Measurements from ENCODE around the gene FBXO30. TPM values are rescaled to one million over a fixed set of nuclear protein-coding genes. Genes with fewer than 3 reads are reported as not detected.
A peak's percentile ranks its signal among the peaks of the same experiment; 100 is the strongest.

The FBXO30 gene
- total and polyA plus RNA-seq, 9 of the 15 experiments (the other 6 are each of a cell fraction or from before 2014, with no cell fraction given) = 3.6 to 12.8 (median 7.1) TPM

DNA sequence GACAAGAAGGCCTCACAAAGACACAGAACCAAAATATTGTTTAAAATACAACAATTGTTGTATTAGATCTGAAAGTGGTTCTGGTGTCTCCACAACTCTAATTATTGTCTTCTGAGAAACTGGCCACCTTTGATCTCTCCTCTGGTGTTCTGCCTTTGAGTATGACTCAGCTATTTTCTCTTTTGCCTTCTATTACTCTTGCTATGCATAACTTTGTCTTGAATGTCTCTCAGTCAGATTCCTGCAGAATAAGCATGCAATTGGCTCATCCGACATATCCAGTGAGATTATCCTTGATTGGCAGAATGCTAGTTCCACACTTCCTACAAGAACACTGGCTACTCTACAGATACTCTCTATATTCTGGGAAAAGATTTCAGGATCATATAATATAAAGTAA, 65.0 kb downstream of the FBXO30 start (continued):
- TF ChIP-seq MCM5 (IDR thresholded peaks at IDR 0.05; ENCODE audit: low read depth) = no peak
- no peak for TF ChIP-seq PURB (CRISPR knock-in tag; IDR thresholded peaks at IDR 0.05; ENCODE audit: low read depth)
- TF ChIP-seq TBP (optimal IDR thresholded peaks at IDR 0.05; ENCODE audit: low read depth, low read length) = no peak
- TF ChIP-seq ARID1B (IDR thresholded peaks at IDR 0.05) = peak; percentile 78
- no peak for TF ChIP-seq BHLHE40 (IDR thresholded peaks at IDR 0.05; ENCODE audit: low read length)
- TF ChIP-seq, protein P1, sequence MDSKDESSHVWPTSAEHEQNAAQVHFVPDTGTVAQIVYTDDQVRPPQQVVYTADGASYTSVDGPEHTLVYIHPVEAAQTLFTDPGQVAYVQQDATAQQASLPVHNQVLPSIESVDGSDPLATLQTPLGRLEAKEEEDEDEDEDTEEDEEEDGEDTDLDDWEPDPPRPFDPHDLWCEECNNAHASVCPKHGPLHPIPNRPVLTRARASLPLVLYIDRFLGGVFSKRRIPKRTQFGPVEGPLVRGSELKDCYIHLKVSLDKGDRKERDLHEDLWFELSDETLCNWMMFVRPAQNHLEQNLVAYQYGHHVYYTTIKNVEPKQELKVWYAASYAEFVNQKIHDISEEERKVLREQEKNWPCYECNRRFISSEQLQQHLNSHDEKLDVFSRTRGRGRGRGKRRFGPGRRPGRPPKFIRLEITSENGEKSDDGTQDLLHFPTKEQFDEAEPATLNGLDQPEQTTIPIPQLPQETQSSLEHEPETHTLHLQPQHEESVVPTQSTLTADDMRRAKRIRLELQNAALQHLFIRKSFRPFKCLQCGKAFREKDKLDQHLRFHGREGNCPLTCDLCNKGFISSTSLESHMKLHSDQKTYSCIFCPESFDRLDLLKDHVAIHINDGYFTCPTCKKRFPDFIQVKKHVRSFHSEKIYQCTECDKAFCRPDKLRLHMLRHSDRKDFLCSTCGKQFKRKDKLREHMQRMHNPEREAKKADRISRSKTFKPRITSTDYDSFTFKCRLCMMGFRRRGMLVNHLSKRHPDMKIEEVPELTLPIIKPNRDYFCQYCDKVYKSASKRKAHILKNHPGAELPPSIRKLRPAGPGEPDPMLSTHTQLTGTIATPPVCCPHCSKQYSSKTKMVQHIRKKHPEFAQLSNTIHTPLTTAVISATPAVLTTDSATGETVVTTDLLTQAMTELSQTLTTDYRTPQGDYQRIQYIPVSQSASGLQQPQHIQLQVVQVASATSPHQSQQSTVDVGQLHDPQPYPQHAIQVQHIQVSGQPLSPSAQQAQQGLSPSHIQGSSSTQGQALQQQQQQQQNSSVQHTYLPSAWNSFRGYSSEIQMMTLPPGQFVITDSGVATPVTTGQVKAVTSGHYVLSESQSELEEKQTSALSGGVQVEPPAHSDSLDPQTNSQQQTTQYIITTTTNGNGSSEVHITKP (IDR thresholded peaks at IDR 0.05; ENCODE audit: partially characterized antibody) = no peak
- TF ChIP-seq ZNF655 (CRISPR knock-in tag; IDR thresholded peaks at IDR 0.05) = no peak
- TF ChIP-seq FOXA3 (CRISPR knock-in tag; conservative IDR thresholded peaks at IDR 0.05 in 1 of 2, IDR thresholded peaks at IDR 0.05 in 1 of 2) = no peak
- TF ChIP-seq RBM34 (IDR thresholded peaks at IDR 0.05; ENCODE audit: borderline replicate concordance, insufficient read depth, low read length) = no peak
- no peak for TF ChIP-seq USF2 (CRISPR knock-in tag; IDR thresholded peaks at IDR 0.05)
- TF ChIP-seq, protein P2, sequence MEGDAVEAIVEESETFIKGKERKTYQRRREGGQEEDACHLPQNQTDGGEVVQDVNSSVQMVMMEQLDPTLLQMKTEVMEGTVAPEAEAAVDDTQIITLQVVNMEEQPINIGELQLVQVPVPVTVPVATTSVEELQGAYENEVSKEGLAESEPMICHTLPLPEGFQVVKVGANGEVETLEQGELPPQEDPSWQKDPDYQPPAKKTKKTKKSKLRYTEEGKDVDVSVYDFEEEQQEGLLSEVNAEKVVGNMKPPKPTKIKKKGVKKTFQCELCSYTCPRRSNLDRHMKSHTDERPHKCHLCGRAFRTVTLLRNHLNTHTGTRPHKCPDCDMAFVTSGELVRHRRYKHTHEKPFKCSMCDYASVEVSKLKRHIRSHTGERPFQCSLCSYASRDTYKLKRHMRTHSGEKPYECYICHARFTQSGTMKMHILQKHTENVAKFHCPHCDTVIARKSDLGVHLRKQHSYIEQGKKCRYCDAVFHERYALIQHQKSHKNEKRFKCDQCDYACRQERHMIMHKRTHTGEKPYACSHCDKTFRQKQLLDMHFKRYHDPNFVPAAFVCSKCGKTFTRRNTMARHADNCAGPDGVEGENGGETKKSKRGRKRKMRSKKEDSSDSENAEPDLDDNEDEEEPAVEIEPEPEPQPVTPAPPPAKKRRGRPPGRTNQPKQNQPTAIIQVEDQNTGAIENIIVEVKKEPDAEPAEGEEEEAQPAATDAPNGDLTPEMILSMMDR (IDR thresholded peaks at IDR 0.05 in 2 of 3, conservative IDR thresholded peaks at IDR 0.05 in 1 of 3; ENCODE audit: insufficient read depth in 2 of 3, low read depth in 1 of 3, low read length in 3 of 3) = no peak

Data from K562 (cell line).